PC-3 (cell line): ENCODE results near the gene LTB. TPM values are rescaled to one million over a fixed set of nuclear protein-coding genes. Genes with fewer than 3 reads are reported as not detected.

Source experiments
- ATAC-seq: fragments of 200-7000 bp; cut with Tn5 transposase; 2 replicates; pipeline ENCODE4 v1.9.1; 2020; ENCODE audit warnings: mild to moderate bottlenecking, moderate library complexity
- BruUV-seq: library from RNA; stranded (reverse); fragments of 400-500 nt; replicated peaks from 2 replicates; lab custom pipeline; 2021; lab: Mats Ljungman, UMichigan
- CTCF ChIA-PET: fragments of 300-600 bp; sonication (Branson Sonifier 250); formaldehyde crosslinking; loops from one replicate; lab custom pipeline; 2022; ENCODE audit warnings: antibody characterized with exemption; lab: Charles Lee
- POLR2A ChIA-PET: fragments of 300-600 bp; sonication (Branson Sonifier 250); formaldehyde crosslinking; loops from one replicate; lab custom pipeline; 2022; ENCODE audit warnings: antibody characterized with exemption; ENCODE audit not compliant: unreplicated experiment; lab: Charles Lee
- DNase-seq: peaks from one replicate; pipeline ENCODE4 v3.0.0-alpha.2; 2015
- H2AFZ ChIP-seq: fragments of 300-600 bp; sonication (generic); 2 replicates; pipeline ENCODE4 v1.6.0; 2016; ENCODE audit warnings: antibody characterized with exemption, low read length
- H3F3A ChIP-seq: fragments of 300-600 bp; sonication (generic); one replicate; pipeline ENCODE4 v1.6.0; 2017; ENCODE audit warnings: antibody characterized with exemption, low read length, control low read depth, mild to moderate bottlenecking; ENCODE audit not compliant: unreplicated experiment
- H3K27ac ChIP-seq: fragments of 300-600 bp; sonication (generic); 2 replicates; pipeline ENCODE4 v1.5.1; 2016; ENCODE audit warnings: mild to moderate bottlenecking, low read length
- H3K27me3 ChIP-seq: fragments of 300-600 bp; sonication (generic); 2 replicates; pipeline ENCODE4 v1.6.1; 2016; ENCODE audit warnings: low read length, mixed read lengths
- H3K36me3 ChIP-seq: fragments of 300-600 bp; sonication (generic); 2 replicates; pipeline ENCODE4 v1.6.1; 2016; ENCODE audit warnings: low read depth, mixed run types, low read length, mixed read lengths
- H3K4me1 ChIP-seq: fragments of 300-600 bp; sonication (generic); 2 replicates; pipeline ENCODE4 v1.5.1; 2016; ENCODE audit warnings: low read length; ENCODE audit not compliant: insufficient read depth
- H3K4me2 ChIP-seq: fragments of 300-600 bp; sonication (generic); 2 replicates; pipeline ENCODE4 v1.6.0; 2016; ENCODE audit warnings: low read length
- H3K4me3 ChIP-seq: fragments of 300-600 bp; sonication (generic); 2 replicates; pipeline ENCODE4 v1.5.1; 2016; ENCODE audit warnings: mild to moderate bottlenecking, low read length, mixed read lengths
- H3K79me2 ChIP-seq: fragments of 300-600 bp; sonication (generic); 2 replicates; pipeline ENCODE4 v1.6.1; 2017; ENCODE audit warnings: low read length, mixed read lengths
- H3K9ac ChIP-seq: fragments of 300-600 bp; sonication (generic); 2 replicates; pipeline ENCODE4 v1.6.0; 2016; ENCODE audit warnings: mild to moderate bottlenecking, low read length
- H3K9me2 ChIP-seq: fragments of 300-600 bp; sonication (generic); replicated peaks from 2 replicates; pipeline ENCODE4 v1.6.1; 2016; ENCODE audit warnings: mixed run types, low read length, mixed read lengths
- H3K9me3 ChIP-seq: fragments of 300-600 bp; sonication (generic); 2 replicates; pipeline ENCODE4 v1.6.1; 2016; ENCODE audit warnings: low read length, mixed read lengths
- H4K20me1 ChIP-seq: fragments of 300-600 bp; sonication (generic); 2 replicates; pipeline ENCODE4 v1.6.1; 2016; ENCODE audit warnings: low read length, mixed read lengths
- EZH2 ChIP-seq: fragments of 300-600 bp; sonication (generic); IDR thresholded peaks from one replicate; pipeline ENCODE4 v1.6.1; 2017; ENCODE audit warnings: antibody characterized with exemption, mild to moderate bottlenecking, low read length; ENCODE audit not compliant: unreplicated experiment
- EZH2phosphoT487 ChIP-seq: fragments of 300-600 bp; sonication (generic); IDR thresholded peaks from 2 replicates; pipeline ENCODE4 v1.6.1; 2018; ENCODE audit warnings: mild to moderate bottlenecking, antibody characterized with exemption, low read length, borderline replicate concordance
- intact Hi-C: fragments of 100-400 bp; cut with micrococcal nuclease; formaldehyde crosslinking; loops from 2 replicates; pipeline ENCODE4 v1.9.0; 2023
- total RNA-seq: library from RNA; depleted of rRNA; stranded (reverse); fragments of >200 nt; gene quantifications from 2 replicates; pipeline ENCODE4 v1.2.3, GENCODE V29; 2014
- TF ChIP-seq, protein P1 (sequence below): fragments of 300-600 bp; sonication (generic); conservative IDR thresholded peaks from 2 replicates; pipeline ENCODE4 v1.5.1; 2017; ENCODE audit warnings: antibody characterized with exemption, low read depth, mild to moderate bottlenecking, low read length

LTB gene
- total RNA-seq, 1 experiment from 2014 or later = 1.5 TPM

DNA sequence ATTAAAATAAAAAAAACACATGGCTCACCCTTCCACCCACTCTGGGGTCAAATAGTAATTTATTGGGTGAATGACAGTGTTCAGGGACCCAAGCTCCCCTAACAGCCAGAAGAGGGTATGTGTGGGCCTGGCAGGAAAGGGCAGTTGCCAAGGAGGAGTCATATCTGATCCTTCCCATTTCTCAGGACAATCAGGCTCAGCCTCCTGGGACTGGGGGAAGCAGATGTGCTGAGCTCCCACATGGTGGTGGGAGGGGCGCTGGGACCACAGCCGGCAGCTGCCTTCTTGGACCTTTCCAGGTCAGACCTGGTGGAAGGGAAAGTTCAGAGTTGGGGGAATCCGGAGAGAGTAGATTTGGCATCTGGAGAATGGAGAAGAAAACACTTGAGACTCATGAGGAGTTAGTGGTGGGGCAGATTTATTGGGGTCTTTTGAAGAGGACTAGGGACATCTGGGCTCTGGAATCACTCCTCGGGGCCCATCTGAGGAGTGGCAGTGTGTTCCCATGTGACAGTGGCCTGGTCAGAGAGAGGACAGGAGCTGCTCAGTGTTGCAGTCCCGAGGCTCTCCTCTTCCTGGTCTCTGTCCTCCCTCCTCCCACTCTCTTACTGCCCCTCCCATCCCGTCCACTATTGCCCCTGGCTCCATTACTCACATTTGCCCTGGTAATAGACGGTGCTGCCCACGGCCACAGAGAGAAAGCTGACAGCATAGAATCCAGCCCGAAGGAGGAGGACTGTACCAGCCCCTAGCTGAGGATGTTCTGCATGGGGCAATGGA is 6.8 kb upstream of the LTB start:
- H4K20me1 ChIP-seq = no peaks in the 10 kb centered on the region
- TF ChIP-seq, protein P1, sequence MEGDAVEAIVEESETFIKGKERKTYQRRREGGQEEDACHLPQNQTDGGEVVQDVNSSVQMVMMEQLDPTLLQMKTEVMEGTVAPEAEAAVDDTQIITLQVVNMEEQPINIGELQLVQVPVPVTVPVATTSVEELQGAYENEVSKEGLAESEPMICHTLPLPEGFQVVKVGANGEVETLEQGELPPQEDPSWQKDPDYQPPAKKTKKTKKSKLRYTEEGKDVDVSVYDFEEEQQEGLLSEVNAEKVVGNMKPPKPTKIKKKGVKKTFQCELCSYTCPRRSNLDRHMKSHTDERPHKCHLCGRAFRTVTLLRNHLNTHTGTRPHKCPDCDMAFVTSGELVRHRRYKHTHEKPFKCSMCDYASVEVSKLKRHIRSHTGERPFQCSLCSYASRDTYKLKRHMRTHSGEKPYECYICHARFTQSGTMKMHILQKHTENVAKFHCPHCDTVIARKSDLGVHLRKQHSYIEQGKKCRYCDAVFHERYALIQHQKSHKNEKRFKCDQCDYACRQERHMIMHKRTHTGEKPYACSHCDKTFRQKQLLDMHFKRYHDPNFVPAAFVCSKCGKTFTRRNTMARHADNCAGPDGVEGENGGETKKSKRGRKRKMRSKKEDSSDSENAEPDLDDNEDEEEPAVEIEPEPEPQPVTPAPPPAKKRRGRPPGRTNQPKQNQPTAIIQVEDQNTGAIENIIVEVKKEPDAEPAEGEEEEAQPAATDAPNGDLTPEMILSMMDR = no peak
- TF ChIP-seq EZH2phosphoT487 = no peak
- no peak for TF ChIP-seq EZH2
- H3K36me3 ChIP-seq = no peaks in the 10 kb centered on the region
- H2AFZ ChIP-seq = no peak overlapping the region
- H3K9ac ChIP-seq = no peak overlapping the region
- H3K79me2 ChIP-seq = no peaks in the 10 kb centered on the region
- no peaks in the 10 kb centered on the region for H3K27me3 ChIP-seq
- DNase-seq (peak; percentile 7), ATAC-seq (no peak)
- no peak overlapping the region for H3K4me2 ChIP-seq
- ChIA-PET CTCF (no interaction called here), POLR2A (no interaction called here)
- no peaks in the 10 kb centered on the region for H3K9me3 ChIP-seq
- no peak overlapping the region for H3K4me3 ChIP-seq
- no TSS peak for BruUV-seq
- no peaks in the 10 kb centered on the region for H3K4me1 ChIP-seq
- H3K9me2 ChIP-seq = no peaks in the 10 kb centered on the region
- no peaks in the 10 kb centered on the region for H3F3A ChIP-seq
- intact Hi-C loops = no loop called here
- no peak overlapping the region for H3K27ac ChIP-seq

DNA sequence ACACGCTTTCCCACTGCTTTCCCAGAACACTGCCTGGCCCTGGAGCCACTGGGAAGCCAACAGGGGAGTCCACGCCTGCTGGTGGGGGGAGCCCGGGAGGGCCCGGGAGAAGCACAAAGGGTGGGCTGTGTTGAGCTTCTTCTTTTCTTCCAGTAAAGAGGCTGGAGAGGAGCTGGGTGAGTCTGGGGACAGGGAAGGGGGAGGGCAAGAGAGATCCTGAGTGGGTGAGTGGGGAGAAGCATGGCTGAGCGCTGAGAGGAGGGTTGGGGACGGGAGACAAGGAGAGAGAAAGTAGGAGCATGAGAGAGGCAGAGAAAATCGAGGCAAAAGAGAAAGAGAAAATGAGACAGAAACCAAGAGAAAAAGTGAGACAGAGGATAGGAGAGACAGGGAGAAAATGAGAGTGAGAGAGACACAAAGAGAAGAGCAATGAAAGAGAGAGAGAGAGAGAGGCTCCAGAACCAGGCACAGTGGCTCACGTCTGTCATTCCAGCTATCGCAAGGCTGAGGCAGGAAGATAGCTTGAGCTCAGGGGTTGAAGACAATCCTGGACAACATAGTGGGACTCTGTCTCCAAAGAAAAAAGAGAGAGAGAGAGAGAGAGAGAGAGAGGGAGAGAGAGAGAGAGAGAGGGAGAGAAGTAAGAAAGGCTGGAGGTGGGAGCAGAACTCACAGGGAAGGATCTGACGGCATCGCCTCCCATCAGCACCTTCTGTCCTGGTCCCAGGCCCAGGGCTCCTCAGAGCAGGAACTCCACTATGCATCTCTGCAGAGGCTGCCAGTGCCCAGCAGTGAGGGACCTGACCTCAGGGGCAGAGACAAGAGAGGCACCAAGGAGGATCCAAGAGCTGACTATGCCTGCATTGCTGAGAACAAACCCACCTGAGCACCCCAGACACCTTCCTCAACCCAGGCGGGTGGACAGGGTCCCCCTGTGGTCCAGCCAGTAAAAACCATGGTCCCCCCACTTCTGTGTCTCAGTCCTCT is 5.9 kb upstream of the LTB start:
- no TSS peak for BruUV-seq
- no peaks in the 10 kb centered on the region for H3K36me3 ChIP-seq
- no peaks in the 10 kb centered on the region for H3K4me1 ChIP-seq
- no peaks in the 10 kb centered on the region for H3K9me2 ChIP-seq
- no peak overlapping the region for H3K4me2 ChIP-seq
- no peaks in the 10 kb centered on the region for H3K27me3 ChIP-seq
- H4K20me1 ChIP-seq = no peaks in the 10 kb centered on the region
- H3K4me3 ChIP-seq = no peak overlapping the region
- no peak for TF ChIP-seq EZH2
- ChIA-PET CTCF (no interaction called here), POLR2A (no interaction called here)
- intact Hi-C loops = no loop called here
- H3F3A ChIP-seq = no peaks in the 10 kb centered on the region
- H3K9me3 ChIP-seq = no peaks in the 10 kb centered on the region
- no peaks in the 10 kb centered on the region for H3K79me2 ChIP-seq
- ATAC-seq (no peak), DNase-seq (no peak)
- H3K27ac ChIP-seq = no peak overlapping the region
- no peak overlapping the region for H3K9ac ChIP-seq
- H2AFZ ChIP-seq = no peak overlapping the region

DNA sequence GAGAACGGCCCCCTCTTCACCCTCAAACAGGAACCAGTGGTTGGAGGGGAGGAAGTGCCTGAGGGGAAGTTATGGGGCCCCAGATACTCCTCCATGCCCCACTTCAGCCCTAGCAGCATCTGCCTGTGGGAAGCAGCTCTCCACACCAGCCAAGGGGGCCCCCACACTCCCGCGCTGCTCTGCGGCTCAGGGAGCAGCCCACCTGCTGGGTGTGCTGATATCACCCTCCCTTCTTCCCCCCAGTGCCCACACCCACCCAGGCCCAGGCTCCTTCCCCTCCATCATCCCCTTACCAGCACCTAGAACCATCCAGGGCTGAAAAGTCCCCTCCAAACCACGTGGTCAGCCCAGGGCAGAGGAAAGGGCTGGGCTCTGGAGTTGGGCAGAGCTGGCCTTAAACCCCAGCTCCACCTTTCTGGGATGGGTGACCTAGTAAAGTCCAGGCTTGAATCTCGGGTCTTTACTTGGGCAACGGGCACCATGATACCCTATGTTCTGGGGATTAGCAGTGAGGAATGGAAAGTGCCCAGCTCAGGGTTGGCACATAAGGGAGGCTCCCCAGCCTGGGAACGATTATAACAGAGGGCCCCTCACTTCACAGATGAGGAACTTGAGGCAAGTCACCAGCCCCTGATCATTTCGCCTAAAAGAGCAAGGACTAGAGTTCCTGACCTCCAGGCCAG is 4.5 kb upstream of the LTB start:
- no peaks in the 10 kb centered on the region for H3K27me3 ChIP-seq
- ATAC-seq (no peak), DNase-seq (no peak)
- no TSS peak for BruUV-seq
- H3K4me2 ChIP-seq = no peak overlapping the region
- H3K9me2 ChIP-seq = no peaks in the 10 kb centered on the region
- H3F3A ChIP-seq = no peaks in the 10 kb centered on the region
- no peak overlapping the region for H3K9ac ChIP-seq
- H3K36me3 ChIP-seq = no peaks in the 10 kb centered on the region
- H3K9me3 ChIP-seq = no peaks in the 10 kb centered on the region
- ChIA-PET POLR2A (no interaction called here), CTCF (no interaction called here)
- H3K79me2 ChIP-seq = no peaks in the 10 kb centered on the region
- TF ChIP-seq EZH2phosphoT487 (no peak), EZH2 (no peak)
- TF ChIP-seq, protein P1 = no peak
- no peak overlapping the region for H3K27ac ChIP-seq
- H4K20me1 ChIP-seq = no peaks in the 10 kb centered on the region
- H2AFZ ChIP-seq = no peak overlapping the region
- H3K4me3 ChIP-seq = no peak overlapping the region
- H3K4me1 ChIP-seq = no peaks in the 10 kb centered on the region; the same call in 1 of the 2 replicates
- intact Hi-C loops = no loop called here
